K562 (cell line): ENCODE measurements around the gene HSD17B12. TPM values are rescaled to one million over a fixed set of nuclear protein-coding genes. Genes with fewer than 3 reads are reported as not detected.
A peak's percentile ranks its signal among the peaks of the same experiment; 100 is the strongest.

ENCODE experiments used
- ATAC-seq: fragments of 200-7000 bp; cut with Tn5 transposase; 3 replicates; pipeline ENCODE4 v1.9.1; 2020; ENCODE audit warnings: moderate library complexity
- BruUV-seq: library from RNA; stranded (reverse); fragments of 400-500 nt; replicated peaks from 2 replicates; lab custom pipeline; 2021; lab: Mats Ljungman, UMichigan
- CTCF ChIA-PET: fragments of 300-600 bp; formaldehyde crosslinking; extraction: SDS; loops from one replicate; lab custom pipeline; 2021; ENCODE audit warnings: low intra/inter-chr PET ratio; lab: Yijun Ruan, JAX
- POLR2A ChIA-PET: fragments of 300-600, 350-650 bp; sonication (Branson Sonifier 250); formaldehyde crosslinking; extraction: SDS; loops from one replicate; lab custom pipeline; 2021; ENCODE audit warnings: antibody characterized with exemption, inconsistent platforms; lab: Yijun Ruan, JAX
- DNase-seq, 4 experiments: peaks; one replicate each; pipeline versions ENCODE4 v3.0.0 to v3.0.0-alpha.2; 2011 to 2018; ENCODE audit warnings: low spot score in 3 of 4, mixed read lengths in 3 of 4; ENCODE audit errors: extremely low read depth in 1 of 4
- FAIRE-seq: peaks from 2 replicates; lab custom pipeline; 2011; peaks lifted over from hg19 to GRCh38; lab: Jason Lieb, UNC
- H2AFZ ChIP-seq: 2 replicates; pipeline ENCODE4 v1.6.0; 2011; ENCODE audit warnings: low read depth, low read length, control low read depth, inconsistent platforms
- H3K27ac ChIP-seq: fragments of 200-600 bp; 3 replicates; pipeline ENCODE4 v1.8.0; 2011; ENCODE audit warnings: low read depth, mild to moderate bottlenecking, control low read depth, inconsistent platforms, low read length, moderate library complexity, mixed read lengths; ENCODE audit errors: extremely low read depth
- H3K27me3 ChIP-seq, 2 experiments: fragments of 300-600 bp in 1 of 2; 2 replicates in 1 of 2; 3 replicates in 1 of 2; pipeline versions ENCODE4 v1.6.0 to v1.8.0; 2011; ENCODE audit warnings: inconsistent platforms in 2 of 2, low read length in 2 of 2, mild to moderate bottlenecking in 1 of 2, mixed read lengths in 1 of 2, moderate library complexity in 1 of 2; ENCODE audit not compliant: control insufficient read depth in 2 of 2, insufficient read depth in 2 of 2
- H3K36me3 ChIP-seq: fragments of 300-600 bp; 3 replicates; pipeline ENCODE4 v1.8.0; 2011; ENCODE audit warnings: mild to moderate bottlenecking, low read length, inconsistent platforms; ENCODE audit not compliant: control insufficient read depth, insufficient read depth
- H3K4me1 ChIP-seq, 2 experiments: fragments of 200-600 bp in 1 of 2; replicated peaks in 1 of 2; 2 replicates in 1 of 2; 3 replicates in 1 of 2; pipeline versions ENCODE4 v1.5.1 to v1.8.0; 2011; ENCODE audit warnings: inconsistent platforms in 2 of 2, low read length in 2 of 2, mild to moderate bottlenecking in 1 of 2, mixed read lengths in 1 of 2, moderate library complexity in 1 of 2; ENCODE audit not compliant: control insufficient read depth in 2 of 2, insufficient read depth in 2 of 2
- H3K4me2 ChIP-seq: 2 replicates; pipeline ENCODE4 v1.6.1; 2011; ENCODE audit warnings: low read length, control low read depth, inconsistent platforms, mixed read lengths; ENCODE audit not compliant: insufficient read depth
- H3K4me3 ChIP-seq: fragments of 200-600 bp; sonication (generic), shearing (Covaris generic); 2 replicates; pipeline ENCODE4 v1.5.1; 2016; ENCODE audit warnings: control low read depth, inconsistent platforms
- H3K79me2 ChIP-seq: fragments of 200-600 bp; 3 replicates; pipeline ENCODE4 v1.8.0; 2011; ENCODE audit warnings: low read length, inconsistent platforms; ENCODE audit not compliant: control insufficient read depth, insufficient read depth
- H3K9ac ChIP-seq, 2 experiments: 2 replicates each; pipeline versions ENCODE4 v1.6.0 to v1.6.1; 2011; ENCODE audit warnings: low read depth in 2 of 2, low read length in 2 of 2, control low read depth in 1 of 2, inconsistent platforms in 1 of 2, mild to moderate bottlenecking in 1 of 2, mixed read lengths in 1 of 2; ENCODE audit not compliant: insufficient read depth in 1 of 2
- H3K9me1 ChIP-seq: one replicate; pipeline ENCODE4 v1.6.0; 2011; ENCODE audit warnings: inconsistent platforms, mild to moderate bottlenecking, low read length, moderate library complexity; ENCODE audit not compliant: control insufficient read depth, insufficient read depth
- H3K9me3 ChIP-seq: replicated peaks from 2 replicates; pipeline ENCODE4 v1.5.1; 2011; ENCODE audit warnings: low read depth, low read length, inconsistent platforms; ENCODE audit not compliant: control insufficient read depth, insufficient read depth
- H4K20me1 ChIP-seq: replicated peaks from 2 replicates; pipeline ENCODE4 v1.6.1; 2011; ENCODE audit warnings: low read length, inconsistent platforms, mixed read lengths; ENCODE audit not compliant: control insufficient read depth, insufficient read depth
- ATF2 ChIP-seq: sonication (generic); formaldehyde crosslinking; IDR thresholded peaks from 2 replicates; pipeline ENCODE4 v1.8.1; 2022; ENCODE audit warnings: missing genetic modification reagents
- CAMTA2 ChIP-seq: fragments of 250-450 bp; sonication (Bioruptor Pico); conservative IDR thresholded peaks from 2 replicates; pipeline ENCODE4 v1.5.1; 2022
- CTBP1 ChIP-seq: fragments of 450-650 bp; IDR thresholded peaks from 2 replicates; pipeline ENCODE4 v1.6.1; 2016; ENCODE audit warnings: borderline replicate concordance
- E2F4 ChIP-seq: sonication (generic); formaldehyde crosslinking; IDR thresholded peaks from 2 replicates; pipeline ENCODE4 v1.8.0; 2022; ENCODE audit warnings: mild to moderate bottlenecking, low read depth, missing genetic modification reagents
- EGR1 ChIP-seq: fragments of 450-650 bp; conservative IDR thresholded peaks from 2 replicates; pipeline ENCODE4 v1.6.1; 2017; ENCODE audit warnings: mild to moderate bottlenecking
- FOXK1 ChIP-seq: sonication (generic); formaldehyde crosslinking; IDR thresholded peaks from 2 replicates; pipeline ENCODE4 v1.8.0; 2022; ENCODE audit warnings: missing genetic modification reagents, mild to moderate bottlenecking, borderline replicate concordance
- GABPB1 ChIP-seq: sonication (generic); formaldehyde crosslinking; IDR thresholded peaks from 2 replicates; pipeline ENCODE4 v1.8.0; 2022; ENCODE audit warnings: mild to moderate bottlenecking, missing genetic modification reagents
- ILK ChIP-seq: fragments of 450-650 bp; IDR thresholded peaks from 2 replicates; pipeline ENCODE4 v1.6.1; 2016; ENCODE audit warnings: missing genetic modification characterization, low read depth, mild to moderate bottlenecking, missing compliant biosample characterization, moderate library complexity, borderline replicate concordance
- JUN ChIP-seq, 2 experiments: sonication (generic) in 1 of 2; formaldehyde crosslinking in 1 of 2; IDR thresholded peaks; 2 replicates each; pipeline versions ENCODE4 v1.6.1 to v1.8.0; 2012 to 2022; ENCODE audit warnings: borderline replicate concordance in 2 of 2, mild to moderate bottlenecking in 2 of 2, improper control_type of control experiment in 1 of 2, low read depth in 1 of 2, low read length in 1 of 2, missing genetic modification reagents in 1 of 2
- MEIS2 ChIP-seq: fragments of 450-650 bp; IDR thresholded peaks from 2 replicates; pipeline ENCODE4 v1.6.1; 2014; ENCODE audit warnings: mild to moderate bottlenecking; ENCODE audit not compliant: partially characterized antibody
- MITF ChIP-seq: IDR thresholded peaks from 2 replicates; pipeline ENCODE4 v1.6.1; 2014; ENCODE audit warnings: antibody characterized with exemption
- MYC ChIP-seq, 2 experiments: fragments of 250-450 bp in 1 of 2; sonication (Bioruptor Pico) in 1 of 2; IDR thresholded peaks; 2 replicates each; pipeline versions ENCODE4 v1.5.1 to v1.6.1; 2012 to 2021; ENCODE audit warnings: low read depth in 2 of 2, borderline replicate concordance in 1 of 2, improper control_type of control experiment in 1 of 2, low read length in 1 of 2, mild to moderate bottlenecking in 1 of 2, moderate library complexity in 1 of 2
- NFRKB ChIP-seq: fragments of 450-650 bp; IDR thresholded peaks from 2 replicates; pipeline ENCODE4 v1.6.1; 2016; ENCODE audit warnings: low read depth
- POLR2A ChIP-seq: fragments of 450-650 bp; conservative IDR thresholded peaks from 2 replicates; pipeline ENCODE4 v1.6.1; 2016
- POLR2G ChIP-seq: fragments of 200-400 bp; formaldehyde crosslinking; IDR thresholded peaks from 2 replicates; pipeline ENCODE4 v1.6.1; 2017; ENCODE audit warnings: low read depth, mild to moderate bottlenecking, antibody characterized with exemption, low read length, moderate library complexity
- RHOXF2B ChIP-seq: fragments of 250-450 bp; sonication (Bioruptor Pico); conservative IDR thresholded peaks from 2 replicates; pipeline ENCODE4 v1.5.1; 2021
- TEAD2 ChIP-seq: fragments of 450-650 bp; IDR thresholded peaks from 2 replicates; pipeline ENCODE4 v1.6.1; 2016; ENCODE audit warnings: missing genetic modification characterization, control low read depth, missing compliant biosample characterization
- ZBTB17 ChIP-seq: fragments of 450-650 bp; formaldehyde crosslinking; IDR thresholded peaks from 2 replicates; pipeline ENCODE4 v1.4.0; 2020; ENCODE audit warnings: mild to moderate bottlenecking
- ZNF174 ChIP-seq: fragments of 250-450 bp; sonication (Bioruptor Pico); IDR thresholded peaks from 2 replicates; pipeline ENCODE4 v1.4.0; 2020; ENCODE audit warnings: mild to moderate bottlenecking
- ZNF239 ChIP-seq: fragments of 250-450 bp; sonication (Bioruptor Pico); IDR thresholded peaks from 2 replicates; pipeline ENCODE4 v1.4.0; 2020; ENCODE audit warnings: mild to moderate bottlenecking
- ZNF282 ChIP-seq: sonication (generic); formaldehyde crosslinking; IDR thresholded peaks from 2 replicates; pipeline ENCODE4 v1.8.1; 2023; ENCODE audit warnings: missing genetic modification reagents
- WGBS: fragments of 100-300 bp; shearing (Covaris generic); methylation state at CpG from one replicate; pipeline ENCODE4 v1.1.6; 2016; ENCODE audit warnings: low coverage, mixed read lengths; ENCODE audit not compliant: insufficient coverage; ENCODE audit errors: missing lambda C conversion rate; 5-methylcytosine and 5-hydroxymethylcytosine counted together
- in situ Hi-C: fragments of 300-500 bp; cut with MboI; formaldehyde crosslinking; loops from 4 replicates; pipeline ENCODE4 v1.15.0; 2018; ENCODE audit warnings: inconsistent platforms, mixed read lengths
- intact Hi-C: fragments of 100-400 bp; cut with micrococcal nuclease; formaldehyde crosslinking; loops from 2 replicates; pipeline ENCODE4 v1.14.2; 2022
- polyA plus RNA-seq, 8 experiments: library from polyadenylated mRNA; depleted of rRNA in 4 of 8; stranded (reverse) in 5 of 8; unstranded in 3 of 8; fragments of >200 nt; fragmentation: Nextera tagmentation in 2 of 8; fragmentation: Illumina TruSeq in 1 of 8; extraction: Ambion mirVana in 2 of 8; extraction: Trizol in 1 of 8; gene quantifications; 2 replicates each; pipeline versions ENCODE4 v1.2.1 to v1.2.3, GENCODE V29; 2011 to 2014; ENCODE audit warnings: inconsistent platforms in 1 of 8, missing spikeins in 1 of 8
- total RNA-seq, 7 experiments: library from RNA; depleted of rRNA in 6 of 7; stranded (reverse); fragments of >200 nt in 6 of 7; fragmentation: Illumina TruSeq in 2 of 7; extraction: Trizol in 2 of 7; gene quantifications; 2 replicates each; pipeline versions ENCODE4 v1.2.1 to v1.2.3, GENCODE V29; 2011 to 2021; ENCODE audit warnings: low replicate concordance in 1 of 7

The HSD17B12 gene
- total and polyA plus RNA-seq, 9 of the 15 experiments (the other 6 are each of a cell fraction or from before 2014, with no cell fraction given): 9.1 to 34.5 (median 23.3) TPM

GRCh38 chr11:43697679-43698078, 17.1 kb downstream of the HSD17B12 start:
- CTCF ChIA-PET: no interaction called here
- H3K4me1 ChIP-seq: peaks cover 5 to 27% of the 10 kb centered on the region in 2 experiments; a peak in 4 of 5 replicates
- no peaks in the 10 kb centered on the region for H3K79me2 ChIP-seq
- H4K20me1 ChIP-seq: no peaks in the 10 kb centered on the region
- intact Hi-C loops: no loop called here
- WGBS: 0% methylated on average over 1 of the region's 1 CpG
- no peak for FAIRE-seq
- no peak overlapping the region for H3K4me2 ChIP-seq
- no peaks in the 10 kb centered on the region for H3K36me3 ChIP-seq
- H2AFZ ChIP-seq: peak overlapping the region; percentile 53; the same call in 1 of the 2 replicates
- in situ Hi-C loops: no loop called here
- peak; percentile 78 for ATAC-seq
- no peaks in the 10 kb centered on the region for H3K9me3 ChIP-seq
- peak in 1 of 4 experiments; percentile 52 for DNase-seq
- POLR2A ChIA-PET: interaction anchor here (0.9 to 1.2 kb wide), 3 partner anchors 9 to 24 kb away, joined by 3 to 4 read pairs (median 3); no protein-coding TSS in a partner anchor
- H3K4me3 ChIP-seq: no peak overlapping the region
- H3K27ac ChIP-seq: no peak overlapping the region
- H3K9ac ChIP-seq: no peak overlapping the region
- no peaks in the 10 kb centered on the region for H3K9me1 ChIP-seq
- H3K27me3 ChIP-seq: no peaks in the 10 kb centered on the region
- BruUV-seq: no TSS peak
- TF ChIP-seq NFRKB (no peak), CTBP1 (peak; percentile 28; the same call in 1 of the 2 replicates), MYC (IDR thresholded peaks at IDR 0.05; ENCODE audit: low read depth, low read length) (no peak), MYC (CRISPR knock-in tag; IDR thresholded peaks at IDR 0.05; ENCODE audit: borderline replicate concordance, low read depth) (no peak), RHOXF2B (CRISPR knock-in tag) (no peak), POLR2G (no peak), ILK (tag) (no peak), ZNF239 (no peak), ZNF174 (CRISPR knock-in tag) (no peak), CAMTA2 (CRISPR knock-in tag) (no peak), GABPB1 (CRISPR knock-in tag) (no peak), MEIS2 (peak; percentile 50), POLR2A (no peak), ZNF282 (CRISPR knock-in tag) (no peak), TEAD2 (tag) (no peak), JUN (IDR thresholded peaks at IDR 0.05; ENCODE audit: borderline replicate concordance, low read depth, low read length) (no peak), JUN (CRISPR knock-in tag; IDR thresholded peaks at IDR 0.05; ENCODE audit: borderline replicate concordance) (no peak), FOXK1 (no peak), ATF2 (CRISPR knock-in tag) (no peak), MITF (no peak), ZBTB17 (no peak), E2F4 (no peak), EGR1 (no peak)
